ENCODE results near the gene TCEANC.

The TCEANC gene

GRCh38 chrX:13652850-13653693 is at the start of gene TCEANC:
Gene TCEANC (plus strand): TSS chrX:13653141. CDS start chrX:13662509, 9,368 bp downstream.
- no peak for TF ChIP-seq CTCF (IDR thresholded peaks at IDR 0.05; ENCODE audit: control insufficient read depth, insufficient read depth, low read depth, low read length, missing control alignments)
- H3K4me3 ChIP-seq (ENCODE audit: control insufficient read depth, low read depth, low read length), result peak within 1 kb of the TSS; percentile 82
- DNase-seq (ENCODE audit: low read depth), result peak; percentile 92

- no peak for TF ChIP-seq CTCF (IDR thresholded peaks at IDR 0.05; ENCODE audit: control insufficient read depth, insufficient read depth, low read depth, low read length, missing control alignments)
- no peak for DNase-seq (ENCODE audit: low read depth)
- H3K4me3 ChIP-seq (ENCODE audit: control insufficient read depth, low read depth, low read length), result no peak overlapping the region
Measured at GRCh38 chrX:13605611-13606010, 47.3 kb upstream of the TCEANC start.

- no peak overlapping the region for H3K4me3 ChIP-seq (ENCODE audit: control insufficient read depth, low read depth, low read length)
- DNase-seq (ENCODE audit: low read depth), result no peak
- TF ChIP-seq CTCF (IDR thresholded peaks at IDR 0.05; ENCODE audit: control insufficient read depth, insufficient read depth, low read depth, low read length, missing control alignments), result no peak
Measured at GRCh38 chrX:13607331-13607995, 45.5 kb upstream of the TCEANC start.

GRCh38 chrX:13607996-13608365 is 45.0 kb upstream of the TCEANC start:
- no peak for TF ChIP-seq CTCF (IDR thresholded peaks at IDR 0.05; ENCODE audit: control insufficient read depth, insufficient read depth, low read depth, low read length, missing control alignments)
- DNase-seq (ENCODE audit: low read depth), result no peak
- no peak overlapping the region for H3K4me3 ChIP-seq (ENCODE audit: control insufficient read depth, low read depth, low read length)

- no peak overlapping the region for H3K4me3 ChIP-seq (ENCODE audit: control insufficient read depth, low read depth, low read length)
- TF ChIP-seq CTCF (IDR thresholded peaks at IDR 0.05; ENCODE audit: control insufficient read depth, insufficient read depth, low read depth, low read length, missing control alignments), result no peak
- no peak for DNase-seq (ENCODE audit: low read depth)
Measured at GRCh38 chrX:13614154-13614553, 38.8 kb upstream of the TCEANC start.

GRCh38 chrX:13620207-13620606 is 32.7 kb upstream of the TCEANC start:
- no peak overlapping the region for H3K4me3 ChIP-seq (ENCODE audit: control insufficient read depth, low read depth, low read length)
- no peak for TF ChIP-seq CTCF (IDR thresholded peaks at IDR 0.05; ENCODE audit: control insufficient read depth, insufficient read depth, low read depth, low read length, missing control alignments)
- DNase-seq (ENCODE audit: low read depth), result no peak
